Adrenal gland (tissue), 19 donors: ENCODE results near the gene NOL9. TPM values are rescaled to one million over a fixed set of nuclear protein-coding genes. Genes with fewer than 3 reads are reported as not detected.

ENCODE experiments used
- DNase-seq, 7 donors: peaks; one replicate each; pipeline ENCODE4 v3.0.0-alpha.2; 2019 to 2020
- H3K27ac ChIP-seq, 5 donors: fragments of 200-600 bp; sonication (generic) in 4 of 5; 1 replicate in 3 of 5; 2 replicates in 2 of 5; pipeline versions ENCODE4 v1.5.1 to v1.8.0; 2016 to 2020; ENCODE audit warnings: mild to moderate bottlenecking in 1 of 5
- H3K27me3 ChIP-seq: fragments of 200-600 bp; 2 replicates; pipeline ENCODE4 v1.8.0; 2021
- H3K36me3 ChIP-seq, 2 donors: fragments of 200-600 bp; replicated peaks in 1 of 2; 1 replicate in 1 of 2; 2 replicates in 1 of 2; pipeline versions ENCODE4 v1.5.1 to v1.8.0; 2018 to 2022
- H3K4me1 ChIP-seq, 2 donors: fragments of 200-600 bp; replicated peaks in 1 of 2; 1 replicate in 1 of 2; 2 replicates in 1 of 2; pipeline versions ENCODE4 v1.5.1 to v1.8.0; 2018 to 2021
- H3K4me3 ChIP-seq, 4 donors: fragments of 200-600 bp; sonication (generic) in 3 of 4; one replicate each; pipeline ENCODE4 v1.5.1; 2016 to 2018
- H3K9me3 ChIP-seq, 3 donors: fragments of 200-600 bp; sonication (generic) in 1 of 3; replicated peaks in 1 of 3; 1 replicate in 2 of 3; 2 replicates in 1 of 3; pipeline versions ENCODE4 v1.5.1 to v1.8.0; 2016 to 2021
- CTCF ChIP-seq, 6 experiments: fragments of 450-650 bp in 4 of 6; fragments of 200-600 bp in 2 of 6; sonication (generic) in 1 of 6; IDR thresholded peaks; 1 replicate in 5 of 6; 2 replicates in 1 of 6; pipeline versions ENCODE4 v1.5.1 to v1.8.0; 2016 to 2021; ENCODE audit warnings: antibody characterized with exemption in 6 of 6, mild to moderate bottlenecking in 2 of 6, moderate library complexity in 1 of 6
- POLR2A ChIP-seq, 2 donors: fragments of 450-650 bp; IDR thresholded peaks; one replicate each; pipeline ENCODE4 v1.6.1; 2017; ENCODE audit warnings: antibody characterized with exemption in 2 of 2, mild to moderate bottlenecking in 2 of 2, moderate library complexity in 1 of 2
- WGBS, 4 donors: extraction: QIAGEN DNeasy Blood & Tissue Kit in 2 of 4; methylation state at CpG; one replicate each; pipeline versions ENCODE4 v1.1.5 to v1.1.7; 2013 to 2017; 5-methylcytosine and 5-hydroxymethylcytosine counted together
- intact Hi-C, 2 donors: fragments of 100-400 bp; cut with DNase I; formaldehyde crosslinking; loops; one replicate each; pipeline versions ENCODE4 v1.14.1 to v1.15.0; 2022 to 2023
- long read RNA-seq, 10 donors: library from polyadenylated mRNA in 3 of 10; unstranded in 2 of 10; stranded (forward) in 1 of 10; transcript quantifications; one replicate each; pipeline ENCODE4 v2.0.0 and lab custom pipeline, GENCODE V29; 2021 to 2026
- polyA plus RNA-seq, 3 donors: library from polyadenylated mRNA; stranded (reverse); fragments of 200-250 nt in 2 of 3; fragments of 350-450 nt in 1 of 3; fragmentation: Illumina TruSeq in 1 of 3; extraction: RNeasy Lipid Tissue Mini Kit (QIAGEN cat#74804) in 1 of 3; gene quantifications; one replicate each; pipeline ENCODE4 v1.2.3, GENCODE V29; 2013 to 2014
- total RNA-seq, 9 donors: library from RNA; depleted of rRNA in 4 of 9; stranded (reverse); fragments of >200 nt in 4 of 9; fragments of 120-200 nt in 1 of 9; fragmentation: NEBNext Ultra II Directional in 1 of 9; extraction: Animal tissue kit (Norgen Biotek cat#: 25700) in 1 of 9; gene quantifications; one replicate each; pipeline versions ENCODE4 v1.1.0 to v1.2.4, GENCODE V29; 2013 to 2023
- donor health status: healthy with polysubstance abuse.
- donor health status: Bipolar disorder and iron deficiency.
- donor health status: DM: yes; HTN: yes; CAD: no.
- donor health status: DM: no; HTN: no; CAD: no.
- donor health status: DM: no; HTN: no; CAD: no.
- donor health status: DM: yes; HTN: yes; CAD: no.

The NOL9 gene
- total RNA-seq = 10 to 100 TPM; 10.3 to 39.7 (median 24.7) TPM
- 10 to 100 TPM in 1 of 3 donors, 1 to 10 TPM in 2; 5.9 to 14.3 (median 8.0) TPM for polyA plus RNA-seq
- long read RNA-seq, donor 1 = 0 reads
- long read RNA-seq, donor 2, full-length matches to known transcripts = 2 of 2 reads
- long read RNA-seq, donor 2, partial matches to known transcripts = 0 of 2 reads
- long read RNA-seq, donor 2, other reads (novel, unspliced or antisense) = 0 of 2 reads
- long read RNA-seq, donor 3, full-length matches to known transcripts = 1 of 1 reads
- long read RNA-seq, donor 3, partial matches to known transcripts = 0 of 1 reads
- long read RNA-seq, donor 3, other reads (novel, unspliced or antisense) = 0 of 1 reads
- long read RNA-seq, donor 4, partial matches to known transcripts = 0 of 4 reads
- long read RNA-seq, donor 4, other reads (novel, unspliced or antisense) = 4 of 4 reads
- long read RNA-seq, donor 5, full-length matches to known transcripts = 13 of 14 reads
- long read RNA-seq, donor 5, partial matches to known transcripts = 1 of 14 reads
- long read RNA-seq, donor 5, other reads (novel, unspliced or antisense) = 0 of 14 reads
- long read RNA-seq, donor 6, partial matches to known transcripts = 1 of 4 reads
- long read RNA-seq, donor 6, other reads (novel, unspliced or antisense) = 3 of 4 reads
- long read RNA-seq, donor 7 = 0 reads
- long read RNA-seq, donor 8, full-length matches to known transcripts = 1 of 1 reads
- long read RNA-seq, donor 8, partial matches to known transcripts = 0 of 1 reads
- long read RNA-seq, donor 8, other reads (novel, unspliced or antisense) = 0 of 1 reads
- long read RNA-seq, donor 9 = 0 reads
- long read RNA-seq, donor 10 = 0 reads

DNA sequence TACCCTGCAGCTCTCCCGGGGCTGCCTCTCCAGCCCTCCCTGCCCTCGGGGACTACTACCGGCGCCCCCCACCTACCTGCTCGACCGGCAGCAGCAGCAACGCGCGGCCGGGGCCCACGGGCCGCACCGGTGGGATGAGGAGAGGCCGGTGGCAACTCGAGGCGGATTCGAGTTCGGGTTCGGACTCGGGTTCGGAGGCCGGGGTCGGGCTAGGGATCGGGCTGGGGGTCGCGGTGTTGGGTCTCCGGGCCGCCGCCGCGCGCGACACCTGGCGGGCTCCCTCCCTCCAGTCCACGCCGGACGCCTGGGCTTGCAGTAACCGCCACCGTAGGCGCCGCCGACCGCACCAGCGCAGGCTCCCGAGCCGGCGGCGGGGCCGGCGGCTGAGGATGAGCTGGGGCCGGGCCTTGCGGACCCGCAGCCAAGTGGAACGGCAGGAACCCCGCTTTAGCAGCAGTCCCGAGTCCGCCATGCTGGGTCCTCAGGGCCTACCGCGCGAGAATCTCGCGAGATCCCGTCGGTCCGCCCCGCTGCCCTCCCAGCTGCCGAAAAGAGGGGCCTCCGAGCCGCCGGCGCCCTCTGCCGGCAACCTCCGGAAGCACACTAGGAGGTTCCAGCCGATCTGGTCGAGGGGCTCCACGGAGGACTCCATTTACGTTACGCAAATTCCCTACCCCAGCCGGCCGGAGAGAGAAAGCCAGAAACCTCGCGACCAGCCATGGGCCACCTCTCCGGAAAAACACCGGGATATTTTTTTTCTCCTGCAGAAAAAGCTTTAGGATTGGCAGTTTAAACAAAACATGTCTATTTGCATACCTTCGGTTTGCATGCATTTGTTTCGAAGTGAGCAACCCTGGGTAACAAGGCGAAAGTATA lies at the start of gene NOL9:
NOL9 (minus strand) TSS at position 483 of the 876 bp plus-strand sequence; CDS start at position 472, 11 bp downstream.
- no peaks in the 10 kb centered on the region for H3K27me3 ChIP-seq
- H3K36me3 ChIP-seq = peaks cover 0 to 13% of the 10 kb centered on the region in 2 donors
- intact Hi-C loops = loop anchor here in 1 of 2 donors (5.0 kb wide), 1 partner anchor 67 kb away; no protein-coding TSS in a partner anchor
- peak within 1 kb of the TSS; percentile 10 to 99 (median 78) for H3K4me3 ChIP-seq
- peak; percentile 6 to 47 for TF ChIP-seq POLR2A (IDR thresholded peaks at IDR 0.05)
- TF ChIP-seq CTCF (IDR thresholded peaks at IDR 0.05) = peak; percentile 89 to 97 (median 94)
- peak; percentile 92 to 96 (median 94) for DNase-seq
- no peaks in the 10 kb centered on the region for H3K9me3 ChIP-seq
- peaks cover 7 to 22% of the 10 kb centered on the region in 2 donors for H3K4me1 ChIP-seq
- H3K27ac ChIP-seq = peak within 1 kb of the TSS in 4 of 5 donors; percentile 41 to 87 (median 60)
- WGBS, 4 donors = 1 to 18% (median 5%) methylated on average over 10 to 85 of the region's 87 CpGs

GRCh38 chr1:6603238-6603914 lies 49.1 kb upstream of the NOL9 start:
- Histone ChIP-seq H3K4me3 (peak overlapping the region; percentile 42 to 71 (median 52)), H3K27ac (peak overlapping the region; percentile 80 to 99 (median 98)), H3K9me3 (no peaks in the 10 kb centered on the region), H3K4me1 (peaks cover 28 to 40% of the 10 kb centered on the region in 2 donors), H3K27me3 (no peaks in the 10 kb centered on the region), H3K36me3 (peaks cover 0 to 12% of the 10 kb centered on the region in 2 donors)
- 0% methylated on average over 17 to 36 of the region's 36 CpGs for WGBS, 4 donors
- TF ChIP-seq CTCF (IDR thresholded peaks at IDR 0.05) (no peak), POLR2A (IDR thresholded peaks at IDR 0.05) (peak in 1 of 2 donors; percentile 46)
- intact Hi-C loops = no loop called here
- DNase-seq = peak; percentile 63 to 84 (median 71)

- Histone ChIP-seq H3K36me3 (peaks cover 0 to 18% of the 10 kb centered on the region in 2 donors), H3K4me3 (peak within 1 kb of the TSS; percentile 42 to 71 (median 52)), H3K27me3 (no peaks in the 10 kb centered on the region), H3K9me3 (no peaks in the 10 kb centered on the region), H3K27ac (peak within 1 kb of the TSS; percentile 80 to 99 (median 98)), H3K4me1 (peaks cover 32 to 46% of the 10 kb centered on the region in 2 donors)
- peak in 1 of 6 experiments; percentile 30 for TF ChIP-seq CTCF (IDR thresholded peaks at IDR 0.05)
- TF ChIP-seq POLR2A (IDR thresholded peaks at IDR 0.05) = peak; percentile 79 to 92
- peak; percentile 91 to 94 (median 93) for DNase-seq
- intact Hi-C loops = no loop called here
- WGBS, 4 donors = 0% methylated on average over 26 to 84 of the region's 84 CpGs; no CpG with 5 or more reads in 1 of the 4 donors
Measured at GRCh38 chr1:6602669-6603237, 48.4 kb upstream of the NOL9 start, which contains the start of gene KLHL21. TSS of gene KLHL21 (minus strand) at chr1:6602869. CDS start at chr1:6602817, 52 bp downstream.
